SK-N-SH (cell line): Measurements from ENCODE around the gene HS2ST1. TPM values are rescaled to one million over a fixed set of nuclear protein-coding genes. Genes with fewer than 3 reads are reported as not detected.

Experiments used
- CTCF ChIA-PET: fragments of 300-600, 350-600 bp; formaldehyde crosslinking; extraction: SDS; loops from one replicate; lab custom pipeline; 2021; lab: Yijun Ruan, JAX
- POLR2A ChIA-PET: fragments of 350-600 bp; sonication (Branson Sonifier 250); formaldehyde crosslinking; extraction: SDS; loops from one replicate; lab custom pipeline; 2020; ENCODE audit warnings: antibody characterized with exemption, inconsistent platforms; lab: Yijun Ruan, JAX
- DNase-seq: peaks from one replicate; pipeline ENCODE4 v3.0.0; 2012
- H2AFZ ChIP-seq: fragments of 200-600 bp; sonication (generic); 2 replicates; pipeline ENCODE4 v1.8.1; 2016; ENCODE audit warnings: antibody characterized with exemption, mild to moderate bottlenecking, low read depth
- H3F3A ChIP-seq: fragments of 200-600 bp; sonication (generic); replicated peaks from 2 replicates; pipeline ENCODE3; 2016; ENCODE audit warnings: antibody characterized with exemption, mild to moderate bottlenecking; ENCODE audit not compliant: insufficient read depth
- H3K27ac ChIP-seq, 2 experiments: fragments of 200-500 bp in 1 of 2; fragments of 200-600 bp in 1 of 2; sonication (Bioruptor generic) in 1 of 2; sonication (generic), shearing (Covaris generic) in 1 of 2; 2 replicates each; pipeline versions ENCODE4 v1.5.1 to v1.6.1; 2014 to 2016; ENCODE audit warnings: low read depth in 2 of 2, inconsistent platforms in 1 of 2, low read length in 1 of 2, mild to moderate bottlenecking in 1 of 2, mixed read lengths in 1 of 2
- H3K27me3 ChIP-seq: fragments of 200-600 bp; sonication (generic), shearing (Covaris generic); 2 replicates; pipeline ENCODE4 v1.6.1; 2016; ENCODE audit warnings: mixed run types; ENCODE audit not compliant: insufficient read depth
- H3K36me3 ChIP-seq, 2 experiments: fragments of 200-500 bp in 1 of 2; fragments of 200-600 bp in 1 of 2; sonication (Bioruptor generic) in 1 of 2; sonication (generic) in 1 of 2; replicated peaks in 1 of 2; 2 replicates each; pipeline versions ENCODE3 to v1.5.1; 2014 to 2016; ENCODE audit warnings: low read length in 1 of 2, mild to moderate bottlenecking in 1 of 2; ENCODE audit not compliant: insufficient read depth in 2 of 2, control insufficient read depth in 1 of 2
- H3K4me1 ChIP-seq, 2 experiments: fragments of 200-500 bp in 1 of 2; fragments of 200-600 bp in 1 of 2; sonication (Bioruptor generic) in 1 of 2; sonication (generic), shearing (Covaris generic) in 1 of 2; 2 replicates each; pipeline versions ENCODE4 v1.5.1 to v1.6.1; 2014 to 2016; ENCODE audit warnings: low read depth in 1 of 2, low read length in 1 of 2, mixed run types in 1 of 2; ENCODE audit not compliant: insufficient read depth in 2 of 2, control insufficient read depth in 1 of 2
- H3K4me2 ChIP-seq: fragments of 200-600 bp; sonication (generic), shearing (Covaris generic); 2 replicates; pipeline ENCODE4 v1.6.1; 2017; ENCODE audit warnings: mixed run types
- H3K4me3 ChIP-seq, 2 experiments: fragments of 200-500 bp in 1 of 2; fragments of 200-600 bp in 1 of 2; sonication (Bioruptor generic) in 1 of 2; sonication (generic), shearing (Covaris generic) in 1 of 2; 2 replicates each; pipeline versions ENCODE4 v1.5.1 to v1.8.1; 2014 to 2016; ENCODE audit warnings: low read depth in 2 of 2, inconsistent platforms in 1 of 2, low read length in 1 of 2, mild to moderate bottlenecking in 1 of 2, mixed read lengths in 1 of 2, moderate library complexity in 1 of 2
- H3K79me2 ChIP-seq: fragments of 200-600 bp; sonication (generic); 2 replicates; pipeline ENCODE4 v1.8.1; 2017; ENCODE audit warnings: mild to moderate bottlenecking; ENCODE audit not compliant: insufficient read depth
- H3K9ac ChIP-seq: fragments of 200-600 bp; sonication (generic); 2 replicates; pipeline ENCODE4 v1.6.1; 2017; ENCODE audit warnings: mixed run types
- H3K9me2 ChIP-seq: fragments of 200-600 bp; sonication (generic); 2 replicates; pipeline ENCODE4 v1.6.1; 2017; ENCODE audit warnings: mixed run types
- H3K9me3 ChIP-seq: fragments of 200-600 bp; sonication (generic); 2 replicates; pipeline ENCODE4 v1.6.1; 2017; ENCODE audit warnings: mixed run types, mild to moderate bottlenecking, moderate library complexity
- H4K20me1 ChIP-seq: fragments of 200-600 bp; sonication (generic); 2 replicates; pipeline ENCODE4 v1.6.1; 2017; ENCODE audit warnings: mild to moderate bottlenecking, mixed run types; ENCODE audit not compliant: insufficient read depth
- FOSL2 ChIP-seq: IDR thresholded peaks from 2 replicates; pipeline ENCODE4 v1.4.0; 2012; ENCODE audit warnings: low read depth, mild to moderate bottlenecking, moderate library complexity, borderline replicate concordance
- FOXM1 ChIP-seq: IDR thresholded peaks from 2 replicates; pipeline ENCODE4 v1.4.0; 2012; ENCODE audit warnings: low read depth, mild to moderate bottlenecking
- JUND ChIP-seq: IDR thresholded peaks from 2 replicates; pipeline ENCODE4 v1.4.0; 2012
- MAX ChIP-seq: IDR thresholded peaks from 2 replicates; pipeline ENCODE4 v1.4.0; 2012; ENCODE audit warnings: low read depth
- MXI1 ChIP-seq: IDR thresholded peaks from 2 replicates; pipeline ENCODE4 v1.6.1; 2012; ENCODE audit warnings: mild to moderate bottlenecking, low read depth, low read length, improper control_type of control experiment
- NRF1 ChIP-seq: IDR thresholded peaks from 2 replicates; pipeline ENCODE4 v1.6.1; 2012; ENCODE audit warnings: low read depth, mild to moderate bottlenecking, low read length
- RAD21 ChIP-seq: IDR thresholded peaks from 2 replicates; pipeline ENCODE4 v1.6.1; 2012; ENCODE audit warnings: mild to moderate bottlenecking, low read length
- RXRA ChIP-seq: IDR thresholded peaks from 2 replicates; pipeline ENCODE4 v1.4.0; 2012; ENCODE audit warnings: low read depth, mild to moderate bottlenecking, borderline replicate concordance
- SIN3A ChIP-seq: IDR thresholded peaks from 2 replicates; pipeline ENCODE4 v1.6.1; 2012; ENCODE audit warnings: low read depth, mild to moderate bottlenecking, low read length, moderate library complexity, borderline replicate concordance
- TAF1 ChIP-seq: IDR thresholded peaks from 2 replicates; pipeline ENCODE4 v1.6.1; 2012; ENCODE audit warnings: low read depth, mild to moderate bottlenecking, low read length, moderate library complexity, borderline replicate concordance
- TEAD4 ChIP-seq: IDR thresholded peaks from 2 replicates; pipeline ENCODE4 v1.4.0; 2012; ENCODE audit warnings: mild to moderate bottlenecking, borderline replicate concordance; ENCODE audit not compliant: insufficient read depth
- USF1 ChIP-seq: IDR thresholded peaks from 2 replicates; pipeline ENCODE4 v1.4.0; 2012; ENCODE audit warnings: low read depth, borderline replicate concordance
- polyA plus RNA-seq, 3 experiments: library from polyadenylated mRNA; depleted of rRNA; stranded (reverse); fragments of >200 nt; gene quantifications; 2 replicates each; pipeline ENCODE4 v1.2.3, GENCODE V29; 2012
- TF ChIP-seq, protein P1 (sequence below): IDR thresholded peaks from 2 replicates; pipeline ENCODE4; 2012
- TF ChIP-seq, protein P2 (sequence below): IDR thresholded peaks from 2 replicates; pipeline ENCODE4 v1.4.0; 2012; ENCODE audit warnings: low read depth, borderline replicate concordance
- TF ChIP-seq, protein P3 (sequence below): fragments of 150-350 bp; IDR thresholded peaks from 2 replicates; pipeline ENCODE4 v1.6.1; 2017; ENCODE audit warnings: antibody characterized with exemption, low read length, low read depth, borderline replicate concordance

Gene HS2ST1
- polyA plus RNA-seq, 1 of the 3 experiments (the other 2 are of a cell fraction), result 16.6 TPM

DNA sequence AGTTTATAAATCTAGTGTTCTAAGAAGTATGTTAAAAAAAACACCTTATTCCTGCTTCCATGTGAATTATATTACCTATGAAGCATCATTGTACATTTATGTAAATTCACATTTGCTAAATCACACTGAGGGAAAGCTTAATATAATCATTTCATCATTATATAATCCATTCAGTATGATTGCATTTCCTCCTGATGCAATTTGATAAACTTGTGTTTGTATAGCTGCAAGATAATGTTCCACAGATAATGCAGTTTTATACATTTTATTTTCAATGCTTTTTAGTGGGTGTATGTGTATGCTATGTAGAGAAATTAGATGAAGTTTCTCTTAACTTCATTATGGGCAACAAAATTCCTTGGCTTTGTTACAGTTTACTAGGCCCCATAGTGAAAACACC lies 79.6 kb downstream of the HS2ST1 start:
- Histone ChIP-seq H3K4me1 (peaks cover 13 to 20% of the 10 kb centered on the region in 2 experiments; a peak in 3 of 4 replicates), H2AFZ (no peak overlapping the region), H3K9me3 (no peaks in the 10 kb centered on the region), H3K79me2 (no peaks in the 10 kb centered on the region), H3K9ac (no peak overlapping the region), H3F3A (no peaks in the 10 kb centered on the region), H3K36me3 (no peaks in the 10 kb centered on the region), H3K4me3 (no peak overlapping the region), H3K27ac (no peak overlapping the region), H3K4me2 (no peak overlapping the region), H4K20me1 (no peaks in the 10 kb centered on the region), H3K9me2 (no peaks in the 10 kb centered on the region)
- ChIA-PET CTCF (interaction anchor here (1.0 kb wide), 1 partner anchor 90 kb away, joined by 3 read pairs; no protein-coding TSS in a partner anchor), POLR2A (no interaction called here)
- no peak for DNase-seq
- no peak for TF ChIP-seq TEAD4
- no peak for TF ChIP-seq USF1
- no peak for TF ChIP-seq RAD21
- TF ChIP-seq, protein P1, sequence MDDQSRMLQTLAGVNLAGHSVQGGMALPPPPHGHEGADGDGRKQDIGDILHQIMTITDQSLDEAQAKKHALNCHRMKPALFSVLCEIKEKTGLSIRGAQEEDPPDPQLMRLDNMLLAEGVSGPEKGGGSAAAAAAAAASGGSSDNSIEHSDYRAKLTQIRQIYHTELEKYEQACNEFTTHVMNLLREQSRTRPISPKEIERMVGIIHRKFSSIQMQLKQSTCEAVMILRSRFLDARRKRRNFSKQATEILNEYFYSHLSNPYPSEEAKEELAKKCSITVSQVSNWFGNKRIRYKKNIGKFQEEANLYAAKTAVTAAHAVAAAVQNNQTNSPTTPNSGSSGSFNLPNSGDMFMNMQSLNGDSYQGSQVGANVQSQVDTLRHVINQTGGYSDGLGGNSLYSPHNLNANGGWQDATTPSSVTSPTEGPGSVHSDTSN, result no peak
- TF ChIP-seq, protein P2, sequence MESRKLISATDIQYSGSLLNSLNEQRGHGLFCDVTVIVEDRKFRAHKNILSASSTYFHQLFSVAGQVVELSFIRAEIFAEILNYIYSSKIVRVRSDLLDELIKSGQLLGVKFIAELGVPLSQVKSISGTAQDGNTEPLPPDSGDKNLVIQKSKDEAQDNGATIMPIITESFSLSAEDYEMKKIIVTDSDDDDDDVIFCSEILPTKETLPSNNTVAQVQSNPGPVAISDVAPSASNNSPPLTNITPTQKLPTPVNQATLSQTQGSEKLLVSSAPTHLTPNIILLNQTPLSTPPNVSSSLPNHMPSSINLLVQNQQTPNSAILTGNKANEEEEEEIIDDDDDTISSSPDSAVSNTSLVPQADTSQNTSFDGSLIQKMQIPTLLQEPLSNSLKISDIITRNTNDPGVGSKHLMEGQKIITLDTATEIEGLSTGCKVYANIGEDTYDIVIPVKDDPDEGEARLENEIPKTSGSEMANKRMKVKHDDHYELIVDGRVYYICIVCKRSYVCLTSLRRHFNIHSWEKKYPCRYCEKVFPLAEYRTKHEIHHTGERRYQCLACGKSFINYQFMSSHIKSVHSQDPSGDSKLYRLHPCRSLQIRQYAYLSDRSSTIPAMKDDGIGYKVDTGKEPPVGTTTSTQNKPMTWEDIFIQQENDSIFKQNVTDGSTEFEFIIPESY, result no peak
- no peak for TF ChIP-seq FOSL2
- no peak for TF ChIP-seq NRF1
- TF ChIP-seq MXI1, result no peak
- no peak for TF ChIP-seq SIN3A
- TF ChIP-seq, protein P3, sequence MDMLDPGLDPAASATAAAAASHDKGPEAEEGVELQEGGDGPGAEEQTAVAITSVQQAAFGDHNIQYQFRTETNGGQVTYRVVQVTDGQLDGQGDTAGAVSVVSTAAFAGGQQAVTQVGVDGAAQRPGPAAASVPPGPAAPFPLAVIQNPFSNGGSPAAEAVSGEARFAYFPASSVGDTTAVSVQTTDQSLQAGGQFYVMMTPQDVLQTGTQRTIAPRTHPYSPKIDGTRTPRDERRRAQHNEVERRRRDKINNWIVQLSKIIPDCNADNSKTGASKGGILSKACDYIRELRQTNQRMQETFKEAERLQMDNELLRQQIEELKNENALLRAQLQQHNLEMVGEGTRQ, result no peak
- TF ChIP-seq TAF1, result no peak
- TF ChIP-seq MAX, result no peak
- no peak for TF ChIP-seq JUND
- TF ChIP-seq RXRA, result no peak
- no peak for TF ChIP-seq FOXM1
- TF ChIP-seq, all 33 proteins: peak for 0
- no peaks in the 10 kb centered on the region for H3K27me3 ChIP-seq
